Measurements from ENCODE around the gene HPSE2.

Gene HPSE2

DNA sequence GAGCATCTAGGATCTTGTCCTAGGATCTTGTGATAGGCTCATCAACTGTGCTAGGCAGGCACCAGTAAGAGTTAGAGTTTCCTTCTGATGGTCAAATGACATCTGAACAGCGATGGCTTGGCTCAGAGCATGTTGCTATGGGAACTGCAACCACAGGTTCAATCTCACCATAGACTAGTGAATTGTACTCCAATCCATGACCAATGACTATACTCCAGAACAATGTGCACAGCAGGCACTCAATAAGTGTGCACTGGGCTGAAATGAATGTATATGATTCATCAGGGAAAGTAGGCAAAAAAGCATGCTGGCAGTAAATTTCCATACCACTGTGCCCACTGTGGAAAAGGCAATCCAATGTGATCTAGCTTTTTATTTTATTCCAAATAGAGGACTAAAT is 625.4 kb downstream of the HPSE2 start:
- Histone ChIP-seq H3K79me2 (ENCODE audit: low read length) (no peaks in the 10 kb centered on the region), H3K4me1 (ENCODE audit: low read length) (no peaks in the 10 kb centered on the region), H4K20me1 (ENCODE audit: insufficient read depth, low read length) (no peaks in the 10 kb centered on the region), H3K36me3 (replicated peaks; ENCODE audit: low read depth, low read length) (no peaks in the 10 kb centered on the region), H3K4me2 (ENCODE audit: low read length) (no peak overlapping the region), H3K4me3 (ENCODE audit: low read length) (no peak overlapping the region), H3K27me3 (ENCODE audit: low read depth, low read length) (no peaks in the 10 kb centered on the region), H2AFZ (ENCODE audit: low read depth, low read length) (no peak overlapping the region), H3K9ac (ENCODE audit: low read length) (no peak overlapping the region), H3K27ac (ENCODE audit: low read length) (no peak overlapping the region), H3K9me3 (ENCODE audit: insufficient read depth, low read length) (no peaks in the 10 kb centered on the region)
- TF ChIP-seq, protein P1, sequence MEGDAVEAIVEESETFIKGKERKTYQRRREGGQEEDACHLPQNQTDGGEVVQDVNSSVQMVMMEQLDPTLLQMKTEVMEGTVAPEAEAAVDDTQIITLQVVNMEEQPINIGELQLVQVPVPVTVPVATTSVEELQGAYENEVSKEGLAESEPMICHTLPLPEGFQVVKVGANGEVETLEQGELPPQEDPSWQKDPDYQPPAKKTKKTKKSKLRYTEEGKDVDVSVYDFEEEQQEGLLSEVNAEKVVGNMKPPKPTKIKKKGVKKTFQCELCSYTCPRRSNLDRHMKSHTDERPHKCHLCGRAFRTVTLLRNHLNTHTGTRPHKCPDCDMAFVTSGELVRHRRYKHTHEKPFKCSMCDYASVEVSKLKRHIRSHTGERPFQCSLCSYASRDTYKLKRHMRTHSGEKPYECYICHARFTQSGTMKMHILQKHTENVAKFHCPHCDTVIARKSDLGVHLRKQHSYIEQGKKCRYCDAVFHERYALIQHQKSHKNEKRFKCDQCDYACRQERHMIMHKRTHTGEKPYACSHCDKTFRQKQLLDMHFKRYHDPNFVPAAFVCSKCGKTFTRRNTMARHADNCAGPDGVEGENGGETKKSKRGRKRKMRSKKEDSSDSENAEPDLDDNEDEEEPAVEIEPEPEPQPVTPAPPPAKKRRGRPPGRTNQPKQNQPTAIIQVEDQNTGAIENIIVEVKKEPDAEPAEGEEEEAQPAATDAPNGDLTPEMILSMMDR (IDR thresholded peaks at IDR 0.05; ENCODE audit: low read depth, low read length), result no peak
- TF ChIP-seq EZH2phosphoT487 (IDR thresholded peaks at IDR 0.05; ENCODE audit: low read depth), result no peak

DNA sequence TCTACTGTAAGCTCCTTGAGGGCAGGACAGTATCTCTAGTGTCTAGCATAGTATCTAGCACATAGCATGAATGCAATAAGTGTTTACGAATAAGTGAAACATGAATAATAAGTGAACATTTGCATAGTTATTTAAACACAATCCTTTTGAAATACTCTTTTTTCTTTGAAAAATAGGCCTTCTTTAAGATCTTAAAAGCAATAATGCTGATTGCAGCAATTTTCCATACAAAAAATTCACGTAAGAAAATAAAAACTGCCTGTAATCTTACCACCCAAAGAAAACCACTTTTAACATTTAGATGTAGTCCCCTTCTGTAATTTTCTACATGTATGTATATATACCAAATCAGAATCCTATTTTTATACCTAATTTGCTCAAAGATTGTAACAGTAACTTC is 626.4 kb downstream of the HPSE2 start:
- H3K9me3 ChIP-seq (ENCODE audit: insufficient read depth, low read length), result no peaks in the 10 kb centered on the region
- no peak overlapping the region for H3K4me3 ChIP-seq (ENCODE audit: low read length)
- H3K79me2 ChIP-seq (ENCODE audit: low read length), result no peaks in the 10 kb centered on the region
- H4K20me1 ChIP-seq (ENCODE audit: insufficient read depth, low read length), result no peaks in the 10 kb centered on the region
- no peak overlapping the region for H2AFZ ChIP-seq (ENCODE audit: low read depth, low read length)
- no peak overlapping the region for H3K27ac ChIP-seq (ENCODE audit: low read length)
- H3K4me2 ChIP-seq (ENCODE audit: low read length), result no peak overlapping the region
- no peak overlapping the region for H3K9ac ChIP-seq (ENCODE audit: low read length)
- no peak for TF ChIP-seq EZH2phosphoT487 (IDR thresholded peaks at IDR 0.05; ENCODE audit: low read depth)
- TF ChIP-seq, protein P1 (IDR thresholded peaks at IDR 0.05; ENCODE audit: low read depth, low read length), result no peak
- H3K27me3 ChIP-seq (ENCODE audit: low read depth, low read length), result no peaks in the 10 kb centered on the region
- no peaks in the 10 kb centered on the region for H3K36me3 ChIP-seq (replicated peaks; ENCODE audit: low read depth, low read length)
- no peaks in the 10 kb centered on the region for H3K4me1 ChIP-seq (ENCODE audit: low read length)

DNA sequence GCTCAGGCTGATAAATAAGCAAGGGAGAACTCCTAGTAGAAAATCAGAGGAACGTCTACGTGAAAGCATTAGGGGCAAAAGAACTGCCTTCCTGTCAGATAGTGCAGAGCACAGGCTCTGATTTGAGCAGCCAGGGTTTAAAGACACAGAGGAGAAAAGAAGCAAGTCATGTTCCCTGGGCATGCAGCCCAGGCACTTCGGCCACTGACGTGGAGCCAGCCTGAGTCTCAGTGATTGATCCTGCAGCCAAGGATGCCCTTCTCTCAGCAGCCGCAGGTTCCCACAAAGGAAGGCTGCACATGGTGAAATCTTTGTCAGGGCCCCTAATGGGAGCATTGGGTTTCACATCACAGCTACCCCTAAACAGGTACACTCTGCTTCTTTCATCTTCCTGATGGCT is 627.2 kb downstream of the HPSE2 start:
- no peaks in the 10 kb centered on the region for H3K4me1 ChIP-seq (ENCODE audit: low read length)
- H3K4me2 ChIP-seq (ENCODE audit: low read length), result no peak overlapping the region
- H4K20me1 ChIP-seq (ENCODE audit: insufficient read depth, low read length), result no peaks in the 10 kb centered on the region
- no peak overlapping the region for H3K27ac ChIP-seq (ENCODE audit: low read length)
- no peaks in the 10 kb centered on the region for H3K27me3 ChIP-seq (ENCODE audit: low read depth, low read length)
- H3K79me2 ChIP-seq (ENCODE audit: low read length), result no peaks in the 10 kb centered on the region
- H3K4me3 ChIP-seq (ENCODE audit: low read length), result no peak overlapping the region
- H3K9ac ChIP-seq (ENCODE audit: low read length), result no peak overlapping the region
- TF ChIP-seq EZH2phosphoT487 (IDR thresholded peaks at IDR 0.05; ENCODE audit: low read depth), result no peak
- TF ChIP-seq, protein P1 (IDR thresholded peaks at IDR 0.05; ENCODE audit: low read depth, low read length), result no peak
- no peaks in the 10 kb centered on the region for H3K9me3 ChIP-seq (ENCODE audit: insufficient read depth, low read length)
- H3K36me3 ChIP-seq (replicated peaks; ENCODE audit: low read depth, low read length), result no peaks in the 10 kb centered on the region
- H2AFZ ChIP-seq (ENCODE audit: low read depth, low read length), result no peak overlapping the region

DNA sequence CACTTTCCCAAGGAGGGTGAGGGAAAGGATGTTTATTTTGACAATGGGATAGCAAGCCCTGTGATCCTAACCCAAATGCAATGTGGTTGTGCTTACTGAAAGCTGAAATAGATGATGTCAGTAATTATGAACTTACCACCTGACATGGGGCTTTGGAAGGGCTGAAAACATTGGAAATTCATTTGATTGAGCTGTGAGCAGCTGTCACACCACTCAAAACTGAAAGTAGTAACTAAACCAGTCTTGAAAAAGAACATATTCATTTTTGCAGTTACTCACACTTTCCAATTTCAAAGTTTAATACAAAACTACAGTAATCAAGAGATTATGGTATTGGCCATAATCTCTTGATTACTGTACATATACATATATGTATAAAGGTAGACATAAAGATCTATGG is 633.4 kb downstream of the HPSE2 start:
- no peaks in the 10 kb centered on the region for H4K20me1 ChIP-seq (ENCODE audit: insufficient read depth, low read length)
- H3K4me1 ChIP-seq (ENCODE audit: low read length), result no peaks in the 10 kb centered on the region
- H3K9ac ChIP-seq (ENCODE audit: low read length), result no peak overlapping the region
- no peak overlapping the region for H3K27ac ChIP-seq (ENCODE audit: low read length)
- no peak overlapping the region for H3K4me2 ChIP-seq (ENCODE audit: low read length)
- no peaks in the 10 kb centered on the region for H3K27me3 ChIP-seq (ENCODE audit: low read depth, low read length)
- H3K9me3 ChIP-seq (ENCODE audit: insufficient read depth, low read length), result no peaks in the 10 kb centered on the region
- H3K36me3 ChIP-seq (replicated peaks; ENCODE audit: low read depth, low read length), result no peaks in the 10 kb centered on the region
- H3K79me2 ChIP-seq (ENCODE audit: low read length), result no peaks in the 10 kb centered on the region
- TF ChIP-seq EZH2phosphoT487 (IDR thresholded peaks at IDR 0.05; ENCODE audit: low read depth), result no peak
- no peak overlapping the region for H3K4me3 ChIP-seq (ENCODE audit: low read length)
- H2AFZ ChIP-seq (ENCODE audit: low read depth, low read length), result no peak overlapping the region
